HTERT RPE-1 (cell line): ENCODE results near the gene C12orf57.

Experiments
- in situ Hi-C: fragments of 300-500 bp; cut with MboI; formaldehyde crosslinking; loops from 4 replicates; pipeline ENCODE4 v1.14.3; 2020; ENCODE audit warnings: low sequenced_read_pairs

Gene C12orf57

GRCh38 chr12:6952121-6952862 is 8.5 kb downstream of the C12orf57 start:
- in situ Hi-C loops, result no loop called here

DNA sequence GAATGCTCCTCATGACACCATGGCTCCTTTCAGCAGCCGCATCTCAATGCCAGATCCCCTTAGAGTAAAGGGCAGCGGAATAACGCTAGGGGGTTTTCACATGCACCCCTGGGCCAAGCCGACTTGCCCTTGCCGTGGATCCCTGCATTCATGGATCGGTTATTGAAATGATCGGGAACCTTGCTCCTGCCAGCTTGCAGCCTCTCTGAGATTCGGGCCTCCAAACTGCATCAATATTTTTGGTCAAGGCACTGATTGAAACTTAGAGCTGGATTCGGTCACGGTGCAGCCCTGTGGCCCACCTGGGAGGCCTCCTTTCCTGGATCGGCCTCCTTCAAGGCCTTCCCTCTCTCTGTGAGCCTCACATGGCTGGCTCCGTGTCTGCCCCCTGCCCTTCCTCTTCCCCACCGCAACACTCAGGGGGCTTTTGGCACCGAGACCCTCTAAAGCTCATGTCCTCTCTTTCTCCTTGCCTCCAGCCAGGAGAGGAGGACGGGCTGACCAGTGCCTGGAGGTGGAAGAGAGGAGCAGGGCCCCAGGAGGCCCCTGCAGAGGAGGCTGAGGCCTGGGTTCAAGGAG is 9.1 kb downstream of the C12orf57 start:
- in situ Hi-C loops, result no loop called here

- in situ Hi-C loops, result no loop called here
Observed at GRCh38 chr12:6953442-6954315, 9.9 kb downstream of the C12orf57 start.

- in situ Hi-C loops, result no loop called here
Observed at GRCh38 chr12:6954316-6955107, 10.7 kb downstream of the C12orf57 start.

GRCh38 chr12:6955108-6956020 is 11.5 kb downstream of the C12orf57 start:
- in situ Hi-C loops, result no loop called here

GRCh38 chr12:6956021-6956727 is 12.4 kb downstream of the C12orf57 start:
- in situ Hi-C loops, result no loop called here

GRCh38 chr12:6957151-6957701 is 13.4 kb downstream of the C12orf57 start:
- in situ Hi-C loops, result no loop called here

- in situ Hi-C loops, result no loop called here
Observed at GRCh38 chr12:6957741-6958608, 14.2 kb downstream of the C12orf57 start.

GRCh38 chr12:6958609-6959057 is 14.8 kb downstream of the C12orf57 start:
- in situ Hi-C loops, result no loop called here

- in situ Hi-C loops, result no loop called here
Observed at GRCh38 chr12:6959058-6959804, 15.4 kb downstream of the C12orf57 start.

GRCh38 chr12:6959805-6960592 is 16.2 kb downstream of the C12orf57 start:
- in situ Hi-C loops, result no loop called here

GRCh38 chr12:6960593-6961277 is 16.9 kb downstream of the C12orf57 start:
- in situ Hi-C loops, result no loop called here

DNA sequence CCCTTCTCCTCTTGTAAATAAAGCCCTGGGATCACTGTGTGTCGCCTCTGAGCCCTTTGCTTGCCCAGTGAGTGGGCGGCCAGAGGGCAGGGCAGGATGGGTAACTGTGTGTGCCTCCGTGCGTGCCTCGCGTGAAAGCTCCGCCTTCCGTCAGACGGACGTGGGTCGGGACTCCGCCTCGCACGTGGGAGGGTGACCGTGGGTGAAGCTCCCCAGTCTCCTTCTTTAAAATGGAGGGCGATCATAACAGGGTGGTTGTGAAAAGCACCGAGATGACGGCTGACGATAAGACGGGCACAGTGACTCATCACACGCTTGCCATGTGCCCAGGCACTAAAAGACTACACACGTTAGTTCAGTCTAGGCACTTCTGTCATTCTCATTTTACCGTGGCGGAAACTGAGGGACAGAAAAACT is 17.5 kb downstream of the C12orf57 start:
- in situ Hi-C loops, result no loop called here

- in situ Hi-C loops, result no loop called here
Observed at GRCh38 chr12:6961695-6962284, 18.0 kb downstream of the C12orf57 start.

DNA sequence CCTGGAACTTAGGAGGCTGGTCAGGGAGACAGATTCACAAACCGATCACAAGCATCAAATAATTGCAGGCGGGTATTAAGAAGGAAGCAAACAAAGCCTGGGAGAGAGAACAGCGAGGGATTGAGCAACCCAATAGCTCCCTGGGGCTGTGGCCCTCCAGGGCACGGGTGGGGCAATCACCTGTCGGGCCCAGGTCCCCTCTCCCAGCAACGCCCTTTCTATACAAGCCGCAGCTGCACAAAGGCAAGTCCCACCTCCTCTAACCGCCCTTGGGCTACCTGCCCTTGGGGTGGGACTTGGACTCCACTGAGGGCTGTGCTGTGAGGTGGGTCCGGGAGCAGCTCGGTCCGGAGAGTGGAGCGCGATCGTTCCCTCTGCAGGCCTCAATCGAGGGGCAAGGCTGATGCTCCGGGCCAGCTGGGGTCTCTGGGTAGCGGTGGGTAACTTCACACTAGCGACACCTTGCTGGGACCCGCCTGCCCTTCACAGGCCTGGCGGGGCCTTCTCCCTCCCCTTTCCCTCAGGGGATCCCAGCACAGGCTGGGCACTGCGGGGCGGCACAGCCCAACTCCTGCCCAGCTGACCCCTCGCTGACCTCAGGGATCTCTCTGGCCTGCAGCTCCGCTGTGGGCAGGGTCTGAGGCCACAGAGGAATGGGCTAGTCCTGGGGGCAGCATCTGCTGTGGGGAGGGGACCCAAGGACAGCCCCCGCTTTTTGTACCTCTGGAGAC is 18.6 kb downstream of the C12orf57 start:
- in situ Hi-C loops, result no loop called here
